Panc1 (cell line): ENCODE results near the gene EFNA2. TPM values are rescaled to one million over a fixed set of nuclear protein-coding genes. Genes with fewer than 3 reads are reported as not detected.
A peak's percentile ranks its signal among the peaks of the same experiment; 100 is the strongest.

Source experiments
- ATAC-seq: fragments of 200-7000 bp; cut with Tn5 transposase; 2 replicates; pipeline ENCODE4 v1.9.1; 2020; ENCODE audit warnings: mild to moderate bottlenecking, moderate library complexity
- BruUV-seq: library from RNA; stranded (reverse); fragments of 400-500 nt; replicated peaks from 2 replicates; lab custom pipeline; 2021; lab: Mats Ljungman, UMichigan
- CTCF ChIA-PET: fragments of 300-600 bp; sonication (Branson Sonifier 250); formaldehyde crosslinking; loops from one replicate; lab custom pipeline; 2022; ENCODE audit warnings: antibody characterized with exemption; lab: Charles Lee
- POLR2A ChIA-PET: fragments of 300-600 bp; sonication (Branson Sonifier 250); formaldehyde crosslinking; loops from one replicate; lab custom pipeline; 2022; ENCODE audit warnings: antibody characterized with exemption; lab: Charles Lee
- DNase-seq: peaks from one replicate; pipeline ENCODE4 v3.0.0-alpha.2; 2010; ENCODE audit warnings: low read depth, low spot score
- H3K27ac ChIP-seq: 2 replicates; pipeline ENCODE4 v1.5.1; 2011; ENCODE audit warnings: mild to moderate bottlenecking, low read length, inconsistent platforms
- H3K27me3 ChIP-seq: fragments of 200-500 bp; sonication (Bioruptor generic); 2 replicates; pipeline ENCODE4 v1.6.0; 2014; ENCODE audit warnings: low read length, inconsistent platforms; ENCODE audit not compliant: control insufficient read depth, insufficient read depth
- H3K36me3 ChIP-seq: fragments of 200-500 bp; sonication (Bioruptor generic); 2 replicates; pipeline ENCODE4 v1.5.1; 2014; ENCODE audit warnings: inconsistent platforms, mild to moderate bottlenecking, low read length, moderate library complexity; ENCODE audit not compliant: control insufficient read depth, insufficient read depth
- H3K4me1 ChIP-seq: 2 replicates; pipeline ENCODE4 v1.5.1; 2011; ENCODE audit warnings: inconsistent platforms, mild to moderate bottlenecking, low read length, moderate library complexity; ENCODE audit not compliant: control insufficient read depth, insufficient read depth
- H3K4me3 ChIP-seq, 2 experiments: 2 replicates each; pipeline ENCODE4 v1.5.1; 2011 to 2012; ENCODE audit warnings: low read depth in 2 of 2, low read length in 2 of 2, mild to moderate bottlenecking in 2 of 2, inconsistent platforms in 1 of 2, moderate library complexity in 1 of 2
- H3K9me3 ChIP-seq: fragments of 200-500 bp; sonication (Bioruptor generic); 2 replicates; pipeline ENCODE4 v1.5.1; 2014; ENCODE audit warnings: low read depth, mild to moderate bottlenecking, inconsistent platforms, low read length, moderate library complexity; ENCODE audit not compliant: control insufficient read depth, insufficient read depth
- SIN3A ChIP-seq: IDR thresholded peaks from 2 replicates; pipeline ENCODE4 v1.6.1; 2012; ENCODE audit warnings: low read depth, mild to moderate bottlenecking, low read length, moderate library complexity, borderline replicate concordance; ENCODE audit not compliant: insufficient read depth
- TCF7L2 ChIP-seq: IDR thresholded peaks from 2 replicates; pipeline ENCODE4 v1.6.1; 2011; ENCODE audit warnings: mild to moderate bottlenecking, low read depth, low read length, inconsistent platforms
- in situ Hi-C: cut with HindIII; loops from 2 replicates; pipeline ENCODE4 v1.10.0; 2016; ENCODE audit warnings: low sequenced_read_pairs, low pct_unique_long_range_greater_than_20kb
- intact Hi-C: fragments of 100-400 bp; cut with micrococcal nuclease; formaldehyde crosslinking; loops from one replicate; pipeline ENCODE4 v1.10.0; 2022; ENCODE audit not compliant: unreplicated experiment
- total RNA-seq: library from RNA; stranded (reverse); gene quantifications from one replicate; pipeline ENCODE4 v1.2.1, GENCODE V29; 2021; ENCODE audit not compliant: unreplicated experiment
- TF ChIP-seq, protein P1 (sequence below), 2 experiments: IDR thresholded peaks; 2 replicates each; pipeline ENCODE4 v1.6.1; 2011 to 2012; ENCODE audit warnings: low read depth in 2 of 2, control low read depth in 1 of 2, low read length in 1 of 2, mild to moderate bottlenecking in 1 of 2, moderate library complexity in 1 of 2; ENCODE audit not compliant: insufficient read depth in 1 of 2
- TF ChIP-seq, protein P2 (sequence below): fragments of 450-650 bp; IDR thresholded peaks from 2 replicates; pipeline ENCODE4 v1.5.1; 2017; ENCODE audit warnings: mild to moderate bottlenecking

EFNA2 gene
- total RNA-seq, 1 experiment from 2014 or later = 7.8 TPM

DNA sequence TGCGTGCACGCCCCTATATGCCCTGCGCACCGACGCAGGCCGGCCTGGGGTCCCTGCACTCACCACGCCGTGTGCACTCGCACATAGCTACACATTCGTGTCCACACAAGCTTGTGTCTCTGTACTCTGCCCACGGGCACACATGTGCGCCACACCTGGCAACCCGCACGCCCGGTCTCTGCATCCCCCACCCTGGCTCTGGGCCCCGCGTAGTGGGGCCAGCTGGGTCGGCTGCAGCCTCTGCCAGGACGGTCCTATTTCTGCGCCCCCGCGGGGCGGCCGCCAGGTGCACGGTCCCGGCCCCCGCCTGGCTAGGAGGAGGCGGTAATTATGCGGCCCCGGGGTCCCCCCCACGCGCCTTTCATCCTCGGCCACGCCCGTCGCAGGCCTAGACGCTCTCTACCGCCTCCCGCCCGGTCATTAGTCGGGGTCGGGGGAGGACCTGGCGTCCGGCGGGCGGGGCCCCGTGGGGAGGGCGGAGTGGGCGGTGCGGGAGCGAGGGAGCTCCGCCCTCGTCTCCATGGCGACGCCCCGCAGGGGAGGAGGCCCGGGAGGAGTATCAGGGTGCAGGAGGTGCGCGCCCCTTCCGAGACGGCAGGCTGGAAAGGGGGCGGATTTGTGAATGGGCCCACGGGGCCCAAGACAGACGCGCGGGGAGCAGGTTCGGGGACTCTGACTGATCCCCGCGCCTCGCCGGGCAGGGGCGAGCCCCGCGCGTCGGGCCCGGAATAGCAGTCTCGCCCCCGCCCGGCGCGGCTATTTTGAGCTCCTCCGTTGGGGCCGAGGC is 19.4 kb upstream of the EFNA2 start:
- CTCF ChIA-PET = interaction anchor here (0.6 to 2.0 kb wide), 8 partner anchors 9 to 348 kb away, joined by 3 to 46 read pairs (median 6); no protein-coding TSS in a partner anchor
- peak; percentile 58 for ATAC-seq
- Histone ChIP-seq H3K27me3 (no peaks in the 10 kb centered on the region), H3K4me1 (peaks cover 43% of the 10 kb centered on the region), H3K4me3 (peak overlapping the region; percentile 45 to 57), H3K36me3 (no peaks in the 10 kb centered on the region; the same call in 1 of the 2 replicates), H3K9me3 (no peaks in the 10 kb centered on the region), H3K27ac (peak overlapping the region; percentile 71)
- no peak for DNase-seq
- POLR2A ChIA-PET = interaction anchor here (0.5 to 0.6 kb wide), 3 partner anchors 14 to 116 kb away, joined by 9 to 11 read pairs (median 10); no protein-coding TSS in a partner anchor
- BruUV-seq = no TSS peak
- TF ChIP-seq, protein P1, sequence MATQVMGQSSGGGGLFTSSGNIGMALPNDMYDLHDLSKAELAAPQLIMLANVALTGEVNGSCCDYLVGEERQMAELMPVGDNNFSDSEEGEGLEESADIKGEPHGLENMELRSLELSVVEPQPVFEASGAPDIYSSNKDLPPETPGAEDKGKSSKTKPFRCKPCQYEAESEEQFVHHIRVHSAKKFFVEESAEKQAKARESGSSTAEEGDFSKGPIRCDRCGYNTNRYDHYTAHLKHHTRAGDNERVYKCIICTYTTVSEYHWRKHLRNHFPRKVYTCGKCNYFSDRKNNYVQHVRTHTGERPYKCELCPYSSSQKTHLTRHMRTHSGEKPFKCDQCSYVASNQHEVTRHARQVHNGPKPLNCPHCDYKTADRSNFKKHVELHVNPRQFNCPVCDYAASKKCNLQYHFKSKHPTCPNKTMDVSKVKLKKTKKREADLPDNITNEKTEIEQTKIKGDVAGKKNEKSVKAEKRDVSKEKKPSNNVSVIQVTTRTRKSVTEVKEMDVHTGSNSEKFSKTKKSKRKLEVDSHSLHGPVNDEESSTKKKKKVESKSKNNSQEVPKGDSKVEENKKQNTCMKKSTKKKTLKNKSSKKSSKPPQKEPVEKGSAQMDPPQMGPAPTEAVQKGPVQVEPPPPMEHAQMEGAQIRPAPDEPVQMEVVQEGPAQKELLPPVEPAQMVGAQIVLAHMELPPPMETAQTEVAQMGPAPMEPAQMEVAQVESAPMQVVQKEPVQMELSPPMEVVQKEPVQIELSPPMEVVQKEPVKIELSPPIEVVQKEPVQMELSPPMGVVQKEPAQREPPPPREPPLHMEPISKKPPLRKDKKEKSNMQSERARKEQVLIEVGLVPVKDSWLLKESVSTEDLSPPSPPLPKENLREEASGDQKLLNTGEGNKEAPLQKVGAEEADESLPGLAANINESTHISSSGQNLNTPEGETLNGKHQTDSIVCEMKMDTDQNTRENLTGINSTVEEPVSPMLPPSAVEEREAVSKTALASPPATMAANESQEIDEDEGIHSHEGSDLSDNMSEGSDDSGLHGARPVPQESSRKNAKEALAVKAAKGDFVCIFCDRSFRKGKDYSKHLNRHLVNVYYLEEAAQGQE (IDR thresholded peaks at IDR 0.05; ENCODE audit: insufficient read depth in 1 of 2, low read depth in 2 of 2, low read length in 1 of 2) = no peak
- TF ChIP-seq TCF7L2 = peak; percentile 88
- in situ Hi-C loops = no loop called here
- intact Hi-C loops = no loop called here

DNA sequence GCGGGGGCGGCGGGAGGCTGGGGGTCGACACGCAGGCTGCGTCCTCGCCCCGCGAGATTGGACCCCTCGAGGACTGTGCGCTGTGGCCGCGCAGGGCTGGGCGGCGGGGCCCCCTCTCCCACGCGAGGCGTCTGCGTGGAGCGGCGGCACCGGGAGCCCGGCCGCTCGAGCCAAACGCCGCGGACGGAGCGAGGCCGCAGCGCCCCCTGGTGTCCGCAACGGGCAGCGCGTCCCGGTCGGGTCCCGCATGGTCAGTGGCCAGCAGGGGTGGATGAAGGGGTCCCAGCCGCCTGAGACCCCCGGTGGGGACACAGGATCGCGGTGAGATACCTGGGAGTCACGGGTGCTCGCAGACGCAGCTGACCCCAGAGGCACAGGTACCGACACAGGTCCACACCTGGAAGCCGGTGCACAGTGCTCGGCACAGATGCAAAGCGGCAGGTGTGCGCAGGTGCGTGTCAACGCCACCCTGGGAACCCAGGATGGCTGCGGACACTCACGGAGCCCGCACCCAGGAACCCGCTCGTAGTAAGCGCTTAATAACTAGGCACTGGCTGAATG is 18.7 kb upstream of the EFNA2 start:
- TF ChIP-seq TCF7L2 = no peak
- TF ChIP-seq, protein P2, sequence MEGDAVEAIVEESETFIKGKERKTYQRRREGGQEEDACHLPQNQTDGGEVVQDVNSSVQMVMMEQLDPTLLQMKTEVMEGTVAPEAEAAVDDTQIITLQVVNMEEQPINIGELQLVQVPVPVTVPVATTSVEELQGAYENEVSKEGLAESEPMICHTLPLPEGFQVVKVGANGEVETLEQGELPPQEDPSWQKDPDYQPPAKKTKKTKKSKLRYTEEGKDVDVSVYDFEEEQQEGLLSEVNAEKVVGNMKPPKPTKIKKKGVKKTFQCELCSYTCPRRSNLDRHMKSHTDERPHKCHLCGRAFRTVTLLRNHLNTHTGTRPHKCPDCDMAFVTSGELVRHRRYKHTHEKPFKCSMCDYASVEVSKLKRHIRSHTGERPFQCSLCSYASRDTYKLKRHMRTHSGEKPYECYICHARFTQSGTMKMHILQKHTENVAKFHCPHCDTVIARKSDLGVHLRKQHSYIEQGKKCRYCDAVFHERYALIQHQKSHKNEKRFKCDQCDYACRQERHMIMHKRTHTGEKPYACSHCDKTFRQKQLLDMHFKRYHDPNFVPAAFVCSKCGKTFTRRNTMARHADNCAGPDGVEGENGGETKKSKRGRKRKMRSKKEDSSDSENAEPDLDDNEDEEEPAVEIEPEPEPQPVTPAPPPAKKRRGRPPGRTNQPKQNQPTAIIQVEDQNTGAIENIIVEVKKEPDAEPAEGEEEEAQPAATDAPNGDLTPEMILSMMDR = peak; percentile 91
- TF ChIP-seq, protein P1 (IDR thresholded peaks at IDR 0.05; ENCODE audit: insufficient read depth in 1 of 2, low read depth in 2 of 2, low read length in 1 of 2) = no peak
- TF ChIP-seq SIN3A = 0 out of 2 replicates have a peak, but pooled peaks have one; percentile 59
- in situ Hi-C loops (no loop called here), intact Hi-C loops (no loop called here)
- H3K9me3 ChIP-seq = no peaks in the 10 kb centered on the region
- peak overlapping the region; percentile 57 for H3K27ac ChIP-seq
- ChIA-PET POLR2A (interaction anchor here (0.5 to 0.6 kb wide), 2 partner anchors 15 to 115 kb away, joined by 9 to 11 read pairs; no protein-coding TSS in a partner anchor), CTCF (interaction anchor here (0.6 to 2.0 kb wide), 8 partner anchors 8 to 348 kb away, joined by 3 to 46 read pairs (median 7); no protein-coding TSS in a partner anchor)
- H3K36me3 ChIP-seq = no peaks in the 10 kb centered on the region; the same call in 1 of the 2 replicates
- ATAC-seq (peak; percentile 18; the same call in 1 of the 2 replicates), DNase-seq (no peak)
- BruUV-seq = no TSS peak
- H3K4me3 ChIP-seq = peak overlapping the region; percentile 45 to 57
- H3K4me1 ChIP-seq = peaks cover 43% of the 10 kb centered on the region
- H3K27me3 ChIP-seq = no peaks in the 10 kb centered on the region
